Heart left ventricle (tissue), 13 donors: Measurements from ENCODE around the gene GYPA.
"Not testable (repeated sequence)": the region's sequence is repeated elsewhere in the genome, so short reads cannot be mapped to it uniquely, and the experiment has no call there.

Source experiments
- POLR2A ChIP-seq, 2 donors: fragments of 450-650 bp; IDR thresholded peaks; one replicate each; pipeline ENCODE4 v1.6.1; 2017; ENCODE audit warnings: antibody characterized with exemption in 2 of 2, mild to moderate bottlenecking in 2 of 2, moderate library complexity in 2 of 2
- TF ChIP-seq, protein P1 (sequence below), 12 donors: fragments of 200-600 bp; sonication (generic) in 4 of 12; IDR thresholded peaks; one replicate each; pipeline versions ENCODE4 v1.5.0 to v1.8.0; 2018 to 2022; ENCODE audit warnings: antibody characterized with exemption in 12 of 12, mild to moderate bottlenecking in 5 of 12
- donor health status: ischemic (EF 13 %, LVEDD 7.1; RV severe dilation, severe dysfunction).
- donor health status: DM: no; HTN: yes; CAD: no.
- donor health status: DM: no; HTN: no; CAD: no.
- donor health status: ischemic (EF 25% LVEDD 6.9; RV normal size, moderate dysfunction).
- donor health status: ischemic (EF 25% LVEDD 5.7; RV mildly dilated, moderate dysfunction).
- donor health status: ischemic (EF 35%, LVEDD 5.7; RV mildly dilated, moderate dysfunction).
- donor health status: nonischemic (EF 11% LVEDD 7.7; RV severe dilation, severe dysfunction).
- donor health status: DM: yes; HTN: yes; CAD: no.
- donor health status: PGD.
- donor health status: ischemic (EF 29% LVEDD 5.4; RV normal size, mild dysfunction).
- donor health status: nonischemic (EF 23%, LVEDD 6.1; RV moderate dilation, normal function).

DNA sequence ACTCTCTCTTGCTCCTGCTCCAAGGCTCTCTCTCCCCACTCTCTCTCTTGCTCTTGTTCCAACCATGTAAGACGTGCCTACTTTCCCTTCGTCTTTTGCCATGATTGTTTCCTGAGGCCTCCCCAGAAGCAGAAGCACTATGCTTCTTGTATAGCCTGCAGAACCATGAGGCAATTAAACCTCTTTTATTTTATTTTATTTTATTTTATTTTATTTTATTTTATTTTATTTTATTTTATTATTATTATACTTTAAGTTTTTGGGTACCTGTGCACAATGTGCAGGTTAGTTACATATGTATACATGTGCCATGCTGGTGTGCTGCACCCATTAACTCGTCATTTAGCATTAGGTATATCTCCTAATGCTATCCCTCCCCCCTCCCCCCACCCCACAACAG lies 17.2 kb downstream of the GYPA start:
- TF ChIP-seq POLR2A (IDR thresholded peaks at IDR 0.05), result not testable (repeated sequence)
- TF ChIP-seq, protein P1, sequence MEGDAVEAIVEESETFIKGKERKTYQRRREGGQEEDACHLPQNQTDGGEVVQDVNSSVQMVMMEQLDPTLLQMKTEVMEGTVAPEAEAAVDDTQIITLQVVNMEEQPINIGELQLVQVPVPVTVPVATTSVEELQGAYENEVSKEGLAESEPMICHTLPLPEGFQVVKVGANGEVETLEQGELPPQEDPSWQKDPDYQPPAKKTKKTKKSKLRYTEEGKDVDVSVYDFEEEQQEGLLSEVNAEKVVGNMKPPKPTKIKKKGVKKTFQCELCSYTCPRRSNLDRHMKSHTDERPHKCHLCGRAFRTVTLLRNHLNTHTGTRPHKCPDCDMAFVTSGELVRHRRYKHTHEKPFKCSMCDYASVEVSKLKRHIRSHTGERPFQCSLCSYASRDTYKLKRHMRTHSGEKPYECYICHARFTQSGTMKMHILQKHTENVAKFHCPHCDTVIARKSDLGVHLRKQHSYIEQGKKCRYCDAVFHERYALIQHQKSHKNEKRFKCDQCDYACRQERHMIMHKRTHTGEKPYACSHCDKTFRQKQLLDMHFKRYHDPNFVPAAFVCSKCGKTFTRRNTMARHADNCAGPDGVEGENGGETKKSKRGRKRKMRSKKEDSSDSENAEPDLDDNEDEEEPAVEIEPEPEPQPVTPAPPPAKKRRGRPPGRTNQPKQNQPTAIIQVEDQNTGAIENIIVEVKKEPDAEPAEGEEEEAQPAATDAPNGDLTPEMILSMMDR (IDR thresholded peaks at IDR 0.05), result not testable (repeated sequence)
